Measurements from ENCODE around the gene STMN3.

DNA sequence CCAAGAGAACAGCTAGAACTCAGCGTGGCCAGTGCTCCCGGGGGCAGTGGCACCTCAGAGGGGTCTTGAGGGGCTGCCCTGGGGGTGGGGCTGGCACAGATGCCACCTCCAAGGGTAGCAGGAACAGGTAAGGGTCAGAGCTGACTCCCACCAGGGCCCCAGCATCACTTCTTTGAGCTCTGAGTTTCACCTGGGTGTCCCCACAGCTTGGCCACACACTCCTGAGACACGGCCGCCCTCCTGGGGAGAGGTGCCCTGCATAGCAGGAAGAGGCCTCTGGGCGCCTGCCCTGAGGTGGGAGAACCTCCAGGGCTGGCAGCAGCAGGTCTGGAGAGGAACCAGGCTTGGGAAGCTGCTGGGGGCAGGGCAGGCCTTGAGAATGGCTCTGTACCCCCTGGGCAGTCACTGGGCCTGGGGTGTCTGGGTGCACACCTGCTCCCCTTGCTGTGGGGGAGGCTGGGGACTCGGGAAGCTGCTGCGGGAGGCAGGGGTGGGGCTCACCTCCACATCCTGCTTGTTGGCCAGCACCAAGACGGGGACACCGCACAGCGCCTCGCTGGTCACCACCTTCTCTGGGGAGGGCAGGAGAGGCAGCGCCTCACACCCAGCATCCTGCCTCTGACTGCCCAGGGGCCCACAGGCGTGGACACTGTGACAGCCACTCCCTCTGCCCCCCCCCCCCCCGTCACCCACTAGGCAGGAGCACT lies 48.3 kb upstream of the STMN3 start:
- TF ChIP-seq, protein P1, sequence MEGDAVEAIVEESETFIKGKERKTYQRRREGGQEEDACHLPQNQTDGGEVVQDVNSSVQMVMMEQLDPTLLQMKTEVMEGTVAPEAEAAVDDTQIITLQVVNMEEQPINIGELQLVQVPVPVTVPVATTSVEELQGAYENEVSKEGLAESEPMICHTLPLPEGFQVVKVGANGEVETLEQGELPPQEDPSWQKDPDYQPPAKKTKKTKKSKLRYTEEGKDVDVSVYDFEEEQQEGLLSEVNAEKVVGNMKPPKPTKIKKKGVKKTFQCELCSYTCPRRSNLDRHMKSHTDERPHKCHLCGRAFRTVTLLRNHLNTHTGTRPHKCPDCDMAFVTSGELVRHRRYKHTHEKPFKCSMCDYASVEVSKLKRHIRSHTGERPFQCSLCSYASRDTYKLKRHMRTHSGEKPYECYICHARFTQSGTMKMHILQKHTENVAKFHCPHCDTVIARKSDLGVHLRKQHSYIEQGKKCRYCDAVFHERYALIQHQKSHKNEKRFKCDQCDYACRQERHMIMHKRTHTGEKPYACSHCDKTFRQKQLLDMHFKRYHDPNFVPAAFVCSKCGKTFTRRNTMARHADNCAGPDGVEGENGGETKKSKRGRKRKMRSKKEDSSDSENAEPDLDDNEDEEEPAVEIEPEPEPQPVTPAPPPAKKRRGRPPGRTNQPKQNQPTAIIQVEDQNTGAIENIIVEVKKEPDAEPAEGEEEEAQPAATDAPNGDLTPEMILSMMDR (IDR thresholded peaks at IDR 0.05), result no peak
- no peak for TF ChIP-seq POLR2A (IDR thresholded peaks at IDR 0.05)

Data from testis (tissue), 2 donors.